ENCODE results near the gene C10orf90. TPM values are rescaled to one million over a fixed set of nuclear protein-coding genes. Genes with fewer than 3 reads are reported as not detected.
A peak's percentile ranks its signal among the peaks of the same experiment; 100 is the strongest.

Gene C10orf90
- total RNA-seq, 1 experiment from 2014 or later, result 1.0 TPM

- no peak for DNase-seq (ENCODE audit: low read depth)
Measured at GRCh38 chr10:126674741-126675515, 4.4 kb upstream of the C10orf90 start.

- DNase-seq (ENCODE audit: low read depth), result no peak
Measured at GRCh38 chr10:126673565-126673964, 3.1 kb upstream of the C10orf90 start.

GRCh38 chr10:126671402-126671975 is 996 bp upstream of the C10orf90 start:
- no peak for DNase-seq (ENCODE audit: low read depth)

- DNase-seq (ENCODE audit: low read depth), result no peak
Measured at GRCh38 chr10:126670895-126671261, 385 bp upstream of the C10orf90 start.

- DNase-seq (ENCODE audit: low read depth), result no peak
Measured at GRCh38 chr10:126669168-126669567, 1.3 kb downstream of the C10orf90 start.

- DNase-seq (ENCODE audit: low read depth), result no peak
Measured at GRCh38 chr10:126668505-126668904, 2.0 kb downstream of the C10orf90 start.

- no peak for DNase-seq (ENCODE audit: low read depth)
Measured at GRCh38 chr10:126667568-126667967, 2.9 kb downstream of the C10orf90 start.

GRCh38 chr10:126665207-126665606 is 5.3 kb downstream of the C10orf90 start:
- DNase-seq (ENCODE audit: low read depth), result no peak

GRCh38 chr10:126663880-126664279 is 6.6 kb downstream of the C10orf90 start:
- DNase-seq (ENCODE audit: low read depth), result peak; percentile 75

- DNase-seq (ENCODE audit: low read depth), result peak; percentile 78
Measured at GRCh38 chr10:126663328-126663727, 7.2 kb downstream of the C10orf90 start.

- DNase-seq (ENCODE audit: low read depth), result peak; percentile 59
Measured at GRCh38 chr10:126661841-126662515, 8.5 kb downstream of the C10orf90 start.

- DNase-seq (ENCODE audit: low read depth), result peak; percentile 81
Measured at GRCh38 chr10:126661356-126661755, 9.1 kb downstream of the C10orf90 start.

GRCh38 chr10:126659750-126660149 is 10.7 kb downstream of the C10orf90 start:
- no peak for DNase-seq (ENCODE audit: low read depth)

GRCh38 chr10:126658928-126659327 is 11.6 kb downstream of the C10orf90 start:
- no peak for DNase-seq (ENCODE audit: low read depth)

- DNase-seq (ENCODE audit: low read depth), result no peak
Measured at GRCh38 chr10:126654579-126654978, 15.9 kb downstream of the C10orf90 start.

GRCh38 chr10:126651467-126651866 is 19.0 kb downstream of the C10orf90 start:
- DNase-seq (ENCODE audit: low read depth), result peak; percentile 64

GRCh38 chr10:126650161-126650560 is 20.3 kb downstream of the C10orf90 start:
- DNase-seq (ENCODE audit: low read depth), result peak; percentile 49

- DNase-seq (ENCODE audit: low read depth), result no peak
Measured at GRCh38 chr10:126647116-126647515, 23.4 kb downstream of the C10orf90 start.

- DNase-seq (ENCODE audit: low read depth), result peak; percentile 70
Measured at GRCh38 chr10:126646110-126646509, 24.4 kb downstream of the C10orf90 start.

- peak; percentile 67 for DNase-seq (ENCODE audit: low read depth)
Measured at GRCh38 chr10:126640401-126640800, 30.1 kb downstream of the C10orf90 start.

GRCh38 chr10:126639084-126639483 is 31.4 kb downstream of the C10orf90 start:
- no peak for DNase-seq (ENCODE audit: low read depth)

GRCh38 chr10:126638542-126638941 is 32.0 kb downstream of the C10orf90 start:
- DNase-seq (ENCODE audit: low read depth), result peak; percentile 41

GRCh38 chr10:126637501-126637900 is 33.0 kb downstream of the C10orf90 start:
- no peak for DNase-seq (ENCODE audit: low read depth)
